ENCODE measurements around the gene OR51B4. TPM values are rescaled to one million over a fixed set of nuclear protein-coding genes. Genes with fewer than 3 reads are reported as not detected.

Gene OR51B4
- total and polyA plus RNA-seq, 2 donors (not counting 3 experiments of a cell fraction or from before 2014, with no cell fraction given): 0.08 TPM; not detected in 1

DNA sequence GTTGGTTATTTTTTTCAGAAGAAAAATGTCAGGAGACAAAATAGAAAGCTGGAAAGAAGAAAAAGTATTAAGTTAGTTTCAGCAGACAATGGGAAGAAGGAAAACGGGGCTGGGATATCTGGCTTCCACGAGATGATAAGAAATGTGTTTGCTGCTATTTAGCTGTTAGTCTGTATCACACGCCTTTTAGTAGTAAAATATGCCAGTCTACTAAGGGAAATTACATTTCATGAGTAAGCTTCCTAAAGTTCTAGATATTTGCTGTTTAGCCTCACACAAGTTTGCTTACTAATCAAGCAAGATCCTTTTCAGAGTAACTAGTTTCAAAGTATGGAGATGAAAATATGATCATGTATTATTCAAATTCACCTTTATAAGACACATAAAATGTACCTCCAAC, 1.5 kb downstream of the OR51B4 start:
- DNase-seq (ENCODE audit: low read depth, low spot score) (peak; percentile 67), FAIRE-seq (peak; percentile 63)
- H3K4me3 ChIP-seq (replicated peaks in 1 of 3; ENCODE audit: insufficient read depth in 1 of 3, low read depth in 1 of 3, low read length in 3 of 3): no peak overlapping the region
- no peaks in the 10 kb centered on the region for H4K20me1 ChIP-seq (replicated peaks; ENCODE audit: control insufficient read depth, extremely low read depth, insufficient read depth, low read length)
- TF ChIP-seq EZH2 (IDR thresholded peaks at IDR 0.05; ENCODE audit: borderline replicate concordance, low read depth, low read length, severe bottlenecking): no peak
- TF ChIP-seq FOS (IDR thresholded peaks at IDR 0.05; ENCODE audit: borderline replicate concordance, insufficient read depth, low read length): peak; percentile 36
- TF ChIP-seq POLR2A (IDR thresholded peaks at IDR 0.05; ENCODE audit: low read depth, low read length): no peak
- TF ChIP-seq POLR2AphosphoS5 (IDR thresholded peaks at IDR 0.05; ENCODE audit: insufficient read depth, low read depth, low read length): no peak
- TF ChIP-seq, protein P1, sequence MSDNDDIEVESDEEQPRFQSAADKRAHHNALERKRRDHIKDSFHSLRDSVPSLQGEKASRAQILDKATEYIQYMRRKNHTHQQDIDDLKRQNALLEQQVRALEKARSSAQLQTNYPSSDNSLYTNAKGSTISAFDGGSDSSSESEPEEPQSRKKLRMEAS (IDR thresholded peaks at IDR 0.05; ENCODE audit: insufficient read depth, insufficient read length): no peak
- TF ChIP-seq MYC (IDR thresholded peaks at IDR 0.05; ENCODE audit: low read depth, low read length): no peak
- TF ChIP-seq, protein P2, sequence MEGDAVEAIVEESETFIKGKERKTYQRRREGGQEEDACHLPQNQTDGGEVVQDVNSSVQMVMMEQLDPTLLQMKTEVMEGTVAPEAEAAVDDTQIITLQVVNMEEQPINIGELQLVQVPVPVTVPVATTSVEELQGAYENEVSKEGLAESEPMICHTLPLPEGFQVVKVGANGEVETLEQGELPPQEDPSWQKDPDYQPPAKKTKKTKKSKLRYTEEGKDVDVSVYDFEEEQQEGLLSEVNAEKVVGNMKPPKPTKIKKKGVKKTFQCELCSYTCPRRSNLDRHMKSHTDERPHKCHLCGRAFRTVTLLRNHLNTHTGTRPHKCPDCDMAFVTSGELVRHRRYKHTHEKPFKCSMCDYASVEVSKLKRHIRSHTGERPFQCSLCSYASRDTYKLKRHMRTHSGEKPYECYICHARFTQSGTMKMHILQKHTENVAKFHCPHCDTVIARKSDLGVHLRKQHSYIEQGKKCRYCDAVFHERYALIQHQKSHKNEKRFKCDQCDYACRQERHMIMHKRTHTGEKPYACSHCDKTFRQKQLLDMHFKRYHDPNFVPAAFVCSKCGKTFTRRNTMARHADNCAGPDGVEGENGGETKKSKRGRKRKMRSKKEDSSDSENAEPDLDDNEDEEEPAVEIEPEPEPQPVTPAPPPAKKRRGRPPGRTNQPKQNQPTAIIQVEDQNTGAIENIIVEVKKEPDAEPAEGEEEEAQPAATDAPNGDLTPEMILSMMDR (IDR thresholded peaks at IDR 0.05; ENCODE audit: extremely low read depth in 1 of 2, insufficient read depth in 1 of 2, low read depth in 1 of 2, low read length in 2 of 2): no peak
- peak; percentile 35 for TF ChIP-seq GATA2 (IDR thresholded peaks at IDR 0.05; ENCODE audit: insufficient read depth, insufficient read length, low read depth, low read length)
- no peak for TF ChIP-seq JUN (IDR thresholded peaks at IDR 0.05; ENCODE audit: borderline replicate concordance, insufficient read depth, insufficient read length, low read depth)
- dilution Hi-C loops (cut with MboI; ENCODE audit: extremely low pct_ligation_motif_present, low sequenced_read_pairs) (no loop called here), intact Hi-C loops (cut with micrococcal nuclease) (no loop called here)
- peak overlapping the region; percentile 69 for H2AFZ ChIP-seq (ENCODE audit: low read depth, low read length)
- peak overlapping the region; percentile 64 for H3K4me2 ChIP-seq (ENCODE audit: insufficient read depth, low read length)
- H3K27ac ChIP-seq (ENCODE audit: insufficient read depth, low read depth, low read length): no peak overlapping the region
- peak overlapping the region; percentile 51 for H3K9ac ChIP-seq (replicated peaks; ENCODE audit: extremely low read depth, insufficient read depth, low read length)
- CTCF ChIA-PET: interaction anchor here (0.9 to 2.3 kb wide), 6 partner anchors 10 to 591 kb away, joined by 3 to 18 read pairs (median 4); no protein-coding TSS in a partner anchor
- H3K27me3 ChIP-seq (ENCODE audit: control insufficient read depth in 2 of 2, insufficient read depth in 2 of 2, low read length in 2 of 2): no peaks in the 10 kb centered on the region
- H3K79me2 ChIP-seq (ENCODE audit: control insufficient read depth, insufficient read depth, low read length): no peaks in the 10 kb centered on the region
- H3K36me3 ChIP-seq (ENCODE audit: control insufficient read depth in 2 of 2, extremely low read depth in 1 of 2, insufficient read depth in 2 of 2, low read length in 2 of 2): no peaks in the 10 kb centered on the region
- POLR2A ChIA-PET: no interaction called here
- H3K4me1 ChIP-seq (ENCODE audit: control insufficient read depth, extremely low read depth, insufficient read depth, low read length): no peaks in the 10 kb centered on the region
- no peaks in the 10 kb centered on the region for H3K9me3 ChIP-seq (replicated peaks; ENCODE audit: control insufficient read depth, insufficient read depth, low read length)
- no TSS peak for BruUV-seq (replicated peaks)
- H3K9me1 ChIP-seq (replicated peaks; ENCODE audit: control insufficient read depth, extremely low read depth, insufficient read depth, low read length): no peaks in the 10 kb centered on the region
